COLO829 (cell line): Measurements from ENCODE around the gene ANKRD13D.

Source experiments
- DNase-seq: peaks from one replicate; pipeline ENCODE4 v3.0.0; 2012; ENCODE audit warnings: low spot score

Gene ANKRD13D

GRCh38 chr11:67285541-67286498, 3.3 kb upstream of the ANKRD13D start:
- no peak for DNase-seq

GRCh38 chr11:67286621-67287333, 2.3 kb upstream of the ANKRD13D start:
- no peak for DNase-seq

DNA sequence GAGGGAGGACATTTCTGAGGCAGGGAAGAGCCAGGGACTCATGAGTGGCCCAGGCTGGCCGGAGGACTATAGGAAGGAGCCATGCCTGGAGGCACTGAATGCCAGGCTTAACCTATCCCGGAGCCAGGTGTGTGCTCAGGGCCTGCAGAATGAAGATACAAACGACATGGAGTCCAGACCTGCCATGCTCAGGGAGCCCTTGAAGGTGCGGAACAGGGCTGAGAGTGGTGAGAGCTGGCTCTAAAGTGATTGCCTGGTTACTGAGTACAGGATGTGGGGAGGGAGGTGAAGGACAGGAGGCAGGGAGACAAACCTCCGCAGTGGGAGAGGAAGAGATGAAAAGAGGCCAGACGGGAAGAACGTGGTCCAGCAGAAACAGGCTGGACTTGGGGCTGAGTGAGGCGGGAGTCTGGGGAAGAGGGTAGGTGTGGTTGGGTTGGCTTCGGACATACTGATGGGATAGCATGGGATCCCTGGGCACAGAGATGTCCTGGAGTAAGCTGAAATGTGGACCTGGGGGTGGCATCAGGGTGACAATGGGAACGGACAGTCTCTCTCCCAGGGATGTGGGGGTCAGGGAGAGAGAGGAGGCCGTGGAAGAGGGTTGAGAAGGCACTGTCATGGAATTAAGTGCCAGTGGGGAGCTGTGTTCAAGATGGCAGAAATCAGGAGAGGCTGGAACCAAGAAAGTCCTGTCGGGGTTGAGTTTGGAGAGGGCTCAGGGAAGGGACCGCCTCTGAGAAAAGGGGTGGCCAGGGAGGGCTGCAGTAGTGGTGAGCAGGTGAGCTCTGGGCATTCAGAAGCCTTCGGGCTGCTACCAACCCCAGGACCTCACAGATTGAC, 1.5 kb upstream of the ANKRD13D start:
- DNase-seq, result no peak

DNA sequence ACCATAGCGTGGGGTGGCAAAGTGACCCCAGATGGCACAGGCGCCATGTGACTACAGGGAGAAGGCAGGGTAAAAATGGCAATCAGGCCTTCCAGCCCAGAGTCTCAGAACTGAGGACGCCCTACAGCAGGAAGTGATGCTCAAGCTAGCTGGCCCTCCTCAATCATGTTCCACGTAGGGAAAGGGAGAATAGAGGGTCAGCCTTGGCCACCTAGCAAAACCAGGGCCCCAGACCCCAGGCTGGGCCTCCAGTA, 978 bp upstream of the ANKRD13D start:
- DNase-seq, result no peak

- DNase-seq, result peak; percentile 71
These were observed 464 bp upstream of the ANKRD13D start for GRCh38 chr11:67288452-67289225.

DNA sequence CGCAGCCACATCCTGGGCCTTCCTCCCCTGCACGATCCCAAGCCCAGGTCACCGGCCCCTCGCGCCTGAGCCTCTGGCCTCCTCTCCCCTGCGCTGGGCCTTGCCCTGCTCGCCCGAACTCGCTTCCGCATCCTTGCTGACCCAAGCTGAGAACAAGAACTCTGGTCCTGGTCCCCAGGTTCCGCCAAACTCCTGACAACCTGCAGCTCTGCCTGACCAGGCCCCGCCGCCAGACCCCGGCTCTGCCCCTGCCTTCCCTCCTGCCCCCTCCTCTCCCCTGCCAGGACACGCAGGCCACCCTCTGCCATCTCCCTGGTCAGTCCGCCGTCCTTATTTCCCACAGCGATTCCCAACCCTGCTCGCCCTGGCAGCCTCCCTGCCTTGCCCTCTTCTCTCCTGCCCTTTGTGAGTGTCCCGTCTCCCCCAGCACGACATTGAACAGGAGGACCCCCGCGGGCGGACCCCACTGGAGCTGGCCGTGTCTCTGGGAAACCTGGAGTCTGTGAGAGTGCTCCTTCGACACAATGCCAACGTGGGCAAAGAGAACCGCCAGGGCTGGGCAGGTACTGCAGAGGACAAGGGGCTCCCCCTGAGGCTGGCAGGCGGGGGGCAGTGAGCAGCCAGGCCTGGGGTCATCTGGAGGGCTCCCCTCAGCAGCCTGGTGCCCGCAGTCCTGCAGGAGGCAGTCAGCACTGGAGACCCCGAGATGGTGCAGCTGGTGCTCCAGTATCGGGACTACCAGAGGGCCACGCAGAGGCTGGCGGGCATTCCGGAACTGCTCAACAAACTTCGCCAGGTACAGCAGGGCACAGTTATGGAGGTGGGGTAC, 762 bp downstream of the ANKRD13D start:
- no peak for DNase-seq

- no peak for DNase-seq
These were observed 1.7 kb downstream of the ANKRD13D start for GRCh38 chr11:67290801-67291200.

DNA sequence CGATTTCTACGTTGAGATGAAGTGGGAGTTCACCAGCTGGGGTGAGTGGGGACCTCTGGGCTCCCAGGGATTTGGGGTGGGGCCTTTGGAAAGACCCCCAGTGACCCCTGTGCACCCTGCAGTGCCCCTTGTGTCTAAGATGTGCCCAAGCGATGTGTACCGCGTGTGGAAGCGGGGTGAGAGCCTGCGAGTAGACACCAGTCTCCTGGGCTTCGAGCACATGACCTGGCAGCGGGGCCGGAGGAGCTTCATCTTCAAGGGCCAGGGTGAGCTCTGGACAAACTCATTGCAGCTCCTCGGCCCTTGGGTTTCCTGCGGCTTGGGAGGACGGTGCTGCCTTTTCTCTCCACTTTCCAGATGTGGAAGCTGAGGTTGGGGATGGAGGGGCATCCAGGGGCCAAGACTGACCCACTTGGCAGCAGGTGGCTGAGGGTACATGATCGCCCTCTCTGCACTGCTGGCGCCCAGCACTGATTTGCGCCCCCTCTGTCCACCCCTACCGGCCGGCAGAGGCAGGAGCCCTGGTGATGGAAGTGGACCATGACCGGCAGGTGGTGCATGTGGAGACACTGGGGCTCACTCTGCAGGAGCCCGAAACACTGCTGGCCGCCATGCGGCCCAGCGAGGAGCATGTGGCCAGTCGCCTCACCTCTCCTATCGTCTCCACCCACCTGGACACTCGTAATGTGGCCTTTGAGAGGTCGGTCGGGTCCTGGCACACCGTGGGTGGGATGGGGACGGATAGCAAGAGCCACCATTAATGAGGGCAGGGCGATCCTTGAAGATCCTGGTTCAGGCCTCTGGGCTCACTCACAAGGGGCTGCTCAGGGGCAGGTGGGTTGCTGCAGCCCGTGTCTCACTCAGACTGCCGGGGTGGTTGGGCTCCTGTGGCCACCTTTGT, 2.6 kb downstream of the ANKRD13D start:
- DNase-seq, result no peak

DNA sequence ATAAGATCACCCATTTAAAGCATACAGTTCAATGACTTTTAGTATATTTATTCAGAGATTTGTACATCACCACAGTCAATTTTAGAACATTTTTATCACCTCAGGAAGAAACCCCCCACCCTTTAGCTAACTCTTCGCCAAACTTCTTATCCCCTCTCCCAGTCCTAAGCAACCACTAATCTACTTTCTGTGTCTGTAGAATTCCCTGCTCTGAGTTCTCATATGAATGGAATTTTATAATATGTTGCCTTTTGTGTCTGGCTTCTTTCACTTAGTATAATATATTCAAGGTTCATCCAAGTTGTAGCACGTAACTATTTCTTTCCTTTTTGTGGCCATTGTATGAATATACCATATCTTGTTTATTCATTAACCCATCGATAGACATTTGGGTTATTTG, 3.6 kb downstream of the ANKRD13D start:
- no peak for DNase-seq

DNA sequence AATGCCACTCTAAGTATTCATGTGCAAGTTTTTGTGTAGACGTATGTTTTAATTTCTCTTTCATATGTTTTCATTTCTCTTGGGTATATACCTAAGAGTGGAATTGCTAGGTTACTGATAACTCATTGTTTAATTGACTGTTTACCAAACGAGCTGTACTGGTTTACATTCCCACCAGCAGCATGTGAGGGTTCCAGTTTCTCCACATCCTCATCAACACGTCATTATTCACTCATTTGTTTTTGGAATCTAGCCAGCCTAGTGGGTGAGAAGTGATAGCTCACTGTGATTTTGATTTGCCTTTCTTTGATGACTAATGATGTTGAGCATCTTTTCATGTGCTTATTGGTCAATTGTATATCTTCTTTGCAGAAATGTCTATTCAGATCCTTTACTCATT, 4.0 kb downstream of the ANKRD13D start:
- DNase-seq, result no peak

GRCh38 chr11:67295846-67296245, 6.7 kb downstream of the ANKRD13D start:
- no peak for DNase-seq

DNA sequence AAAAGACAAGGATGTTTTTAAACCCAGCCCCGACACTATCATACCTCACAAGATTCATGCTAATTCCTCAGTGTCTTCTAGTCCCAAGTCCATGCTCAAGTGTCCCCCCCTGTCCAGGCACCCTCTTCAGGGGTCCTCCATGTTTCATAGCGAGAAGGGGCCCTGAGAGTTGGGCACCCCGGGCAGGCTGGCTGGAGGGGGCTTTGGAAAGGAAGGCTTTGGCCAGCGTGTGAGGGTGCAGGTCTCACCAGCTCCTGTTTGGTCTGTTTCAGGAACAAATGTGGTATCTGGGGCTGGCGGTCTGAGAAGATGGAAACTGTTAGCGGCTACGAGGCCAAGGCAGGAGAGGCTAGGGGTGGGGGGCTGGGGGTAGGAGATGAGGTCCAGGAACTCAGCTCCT, 9.7 kb downstream of the ANKRD13D start:
- no peak for DNase-seq

DNA sequence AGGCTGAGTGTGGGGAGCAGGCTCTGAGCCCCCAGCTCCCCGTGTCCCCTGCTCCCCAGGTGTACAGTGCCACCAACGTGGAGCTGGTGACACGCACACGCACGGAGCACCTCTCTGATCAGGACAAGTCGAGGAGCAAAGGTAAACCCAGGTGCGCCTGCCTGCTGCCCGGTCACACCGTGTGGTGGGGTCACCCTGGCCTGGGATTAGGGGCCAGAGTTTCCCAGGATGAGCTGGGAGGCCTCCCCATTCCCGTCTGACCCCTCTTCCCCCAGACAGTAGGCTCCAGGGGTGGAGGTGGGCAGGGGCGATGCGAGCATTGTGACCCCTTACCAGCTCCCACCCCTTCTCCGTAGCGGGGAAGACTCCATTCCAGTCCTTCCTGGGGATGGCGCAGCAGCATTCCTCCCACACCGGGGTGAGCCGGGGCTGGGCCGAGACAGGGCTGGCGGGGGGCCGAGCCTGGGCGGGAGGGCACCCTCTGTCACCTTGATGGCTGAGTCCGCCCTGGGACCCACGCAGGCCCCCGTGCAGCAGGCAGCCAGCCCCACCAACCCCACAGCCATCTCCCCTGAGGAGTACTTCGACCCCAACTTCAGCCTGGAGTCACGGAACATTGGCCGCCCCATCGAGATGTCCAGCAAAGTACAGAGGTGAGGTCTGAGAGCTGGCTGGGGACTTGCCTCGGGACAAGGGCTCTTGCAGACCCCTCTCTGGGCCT, 10.5 kb downstream of the ANKRD13D start:
- DNase-seq, result no peak

DNA sequence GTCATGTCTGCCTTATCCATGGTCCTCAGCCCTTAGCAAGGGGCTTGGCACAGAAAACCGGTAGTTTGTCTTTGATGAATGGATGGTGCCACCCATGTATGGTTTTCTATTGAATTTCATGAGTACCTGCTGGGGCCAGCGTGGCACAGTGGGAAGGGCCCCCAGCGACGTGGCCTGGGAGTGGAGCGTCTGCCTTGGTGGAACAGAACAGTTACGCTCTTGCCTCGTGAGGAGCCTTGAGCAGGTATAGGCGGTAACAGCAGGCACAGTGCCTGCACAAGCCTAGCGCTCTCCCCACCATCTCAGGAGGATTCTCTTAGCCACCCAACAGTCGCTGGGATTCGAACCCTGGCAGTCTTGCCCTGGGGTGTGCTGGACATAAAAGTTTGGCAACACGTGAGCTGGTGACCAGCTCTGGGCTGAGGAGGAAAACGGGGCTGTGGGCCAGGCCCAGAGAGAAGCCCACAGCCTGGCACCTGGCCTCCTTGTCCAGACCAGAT, 11.2 kb downstream of the ANKRD13D start:
- no peak for DNase-seq

DNA sequence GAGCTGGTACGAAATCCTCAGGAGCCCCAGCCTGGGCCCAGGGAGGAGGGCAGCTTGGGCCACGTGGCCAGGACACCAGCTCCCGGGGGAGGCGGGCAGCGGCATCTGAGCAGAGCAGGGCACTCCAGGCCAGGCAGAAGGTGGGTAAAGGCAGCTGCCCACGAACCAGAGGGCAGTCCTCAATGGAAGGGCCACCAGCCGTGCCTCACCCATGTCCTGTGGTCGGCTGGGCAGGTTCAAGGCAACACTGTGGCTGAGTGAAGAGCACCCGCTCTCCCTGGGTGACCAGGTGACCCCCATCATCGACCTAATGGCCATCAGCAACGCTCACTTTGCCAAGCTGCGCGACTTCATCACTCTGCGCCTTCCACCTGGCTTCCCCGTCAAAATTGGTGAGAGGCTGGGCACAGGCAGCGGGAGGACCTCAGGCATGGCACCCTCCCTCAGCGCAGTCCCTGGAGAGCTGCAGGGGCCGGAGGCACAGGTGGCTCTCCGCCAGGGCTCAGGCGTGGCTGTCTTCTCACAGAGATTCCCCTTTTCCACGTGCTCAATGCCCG, 11.7 kb downstream of the ANKRD13D start:
- DNase-seq, result no peak

DNA sequence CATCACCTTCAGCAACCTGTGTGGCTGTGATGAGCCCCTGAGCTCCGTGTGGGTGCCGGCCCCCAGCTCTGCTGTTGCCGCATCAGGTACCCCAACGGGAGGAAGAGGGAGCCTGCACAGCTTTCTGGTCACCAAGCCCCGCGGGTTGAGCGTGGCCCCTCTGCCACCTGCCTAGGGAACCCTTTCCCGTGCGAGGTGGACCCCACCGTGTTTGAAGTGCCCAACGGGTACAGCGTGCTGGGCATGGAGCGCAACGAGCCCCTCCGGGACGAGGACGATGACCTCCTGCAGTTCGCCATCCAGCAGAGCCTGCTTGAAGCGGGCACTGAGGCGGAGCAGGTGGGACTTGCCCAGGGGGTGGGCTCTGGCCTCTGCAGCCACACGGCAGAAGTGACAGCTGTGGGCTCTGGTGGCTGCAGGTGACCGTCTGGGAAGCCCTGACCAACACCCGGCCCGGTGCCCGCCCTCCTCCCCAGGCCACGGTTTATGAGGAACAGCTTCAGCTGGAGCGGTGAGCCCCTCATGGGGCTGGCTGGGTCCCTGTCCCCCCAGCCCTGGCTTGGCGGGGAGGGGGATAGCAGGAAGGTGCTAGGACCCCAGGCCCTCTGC, 12.3 kb downstream of the ANKRD13D start:
- DNase-seq, result no peak

DNA sequence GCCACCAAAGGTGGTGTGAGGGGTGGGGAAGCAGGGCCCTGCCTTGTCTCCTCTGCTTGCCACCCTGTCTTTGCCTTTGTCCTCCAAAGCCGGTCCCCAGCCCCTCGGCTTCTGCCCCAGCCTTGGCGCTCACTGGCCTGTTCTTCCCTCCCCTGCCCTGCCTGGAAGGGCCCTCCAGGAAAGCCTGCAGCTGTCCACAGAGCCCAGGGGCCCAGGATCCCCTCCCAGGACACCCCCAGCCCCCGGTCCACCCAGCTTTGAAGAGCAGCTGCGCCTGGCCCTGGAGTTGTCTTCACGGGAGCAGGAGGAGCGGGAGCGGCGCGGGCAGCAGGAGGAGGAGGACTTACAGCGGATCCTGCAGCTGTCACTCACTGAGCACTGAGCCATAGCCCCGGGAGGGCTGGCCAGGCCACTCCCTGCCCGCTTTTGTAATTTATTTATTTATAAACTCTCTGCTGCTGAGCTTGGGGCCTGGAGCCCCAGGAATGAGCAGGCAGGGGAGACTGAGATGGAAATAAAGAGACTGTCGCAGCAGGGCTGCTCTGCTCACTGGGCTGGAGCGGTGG, 12.9 kb downstream of the ANKRD13D start:
- no peak for DNase-seq

GRCh38 chr11:67302571-67303131, 13.5 kb downstream of the ANKRD13D start:
- DNase-seq, result no peak
